HepG2 (cell line): ENCODE data around the gene HNF1B. TPM values are rescaled to one million over a fixed set of nuclear protein-coding genes. Genes with fewer than 3 reads are reported as not detected.
A peak's percentile ranks its signal among the peaks of the same experiment; 100 is the strongest.

Experiments used
- DZIP1 ChIP-seq: sonication (generic); formaldehyde crosslinking; IDR thresholded peaks from 2 replicates; pipeline ENCODE4 v1.5.0; 2020; ENCODE audit warnings: mild to moderate bottlenecking, missing genetic modification reagents
- HDAC6 ChIP-seq: fragments of 200-600 bp; sonication (generic); IDR thresholded peaks from 2 replicates; pipeline ENCODE4 v1.7.0; 2017; ENCODE audit warnings: mild to moderate bottlenecking, antibody characterized with exemption, low read length, low read depth
- HOXA3 ChIP-seq: sonication (generic); formaldehyde crosslinking; IDR thresholded peaks from 2 replicates; pipeline ENCODE4 v1.5.0; 2020; ENCODE audit warnings: missing genetic modification reagents
- KLF12 ChIP-seq: sonication (generic); formaldehyde crosslinking; IDR thresholded peaks from 2 replicates; pipeline ENCODE4 v1.4.0; 2020; ENCODE audit warnings: missing genetic modification reagents, borderline replicate concordance
- LCORL ChIP-seq, 2 experiments: fragments of 450-650 bp in 1 of 2; sonication (generic) in 1 of 2; formaldehyde crosslinking in 1 of 2; IDR thresholded peaks; 2 replicates each; pipeline versions ENCODE4 v1.5.0 to v1.6.1; 2017 to 2020; ENCODE audit warnings: antibody characterized with exemption in 1 of 2, missing genetic modification reagents in 1 of 2
- MAX ChIP-seq: IDR thresholded peaks from 2 replicates; pipeline ENCODE4 v1.6.1; 2012; ENCODE audit warnings: inconsistent platforms
- PBX3 ChIP-seq: sonication (generic); formaldehyde crosslinking; IDR thresholded peaks from 2 replicates; pipeline ENCODE4 v1.8.1; 2023; ENCODE audit warnings: missing genetic modification reagents, inconsistent platforms, borderline replicate concordance
- RBFOX2 ChIP-seq: fragments of 200-400 bp; formaldehyde crosslinking; IDR thresholded peaks from 2 replicates; pipeline ENCODE4 v1.6.1; 2017; ENCODE audit warnings: low read depth, mild to moderate bottlenecking, low read length
- RCOR2 ChIP-seq: IDR thresholded peaks from 2 replicates; pipeline ENCODE4 v1.6.1; 2016; ENCODE audit warnings: missing biosample characterization, missing genetic modification reagents
- RFXANK ChIP-seq: IDR thresholded peaks from 2 replicates; pipeline ENCODE4 v1.6.1; 2016
- RNF219 ChIP-seq: sonication (generic); formaldehyde crosslinking; IDR thresholded peaks from 2 replicates; pipeline ENCODE4 v1.5.0; 2020; ENCODE audit warnings: mild to moderate bottlenecking, missing genetic modification reagents
- SMYD3 ChIP-seq: sonication (generic); formaldehyde crosslinking; IDR thresholded peaks from 2 replicates; pipeline ENCODE4 v1.8.1; 2023; ENCODE audit warnings: mild to moderate bottlenecking, missing genetic modification reagents
- SNAI1 ChIP-seq: sonication (generic); formaldehyde crosslinking; IDR thresholded peaks from 2 replicates; pipeline ENCODE4 v1.5.0; 2020; ENCODE audit warnings: mild to moderate bottlenecking, missing genetic modification reagents, borderline replicate concordance
- ZBTB10 ChIP-seq: sonication (generic); formaldehyde crosslinking; IDR thresholded peaks from 2 replicates; pipeline ENCODE4 v1.4.0; 2020; ENCODE audit warnings: missing genetic modification reagents, borderline replicate concordance
- ZNF275 ChIP-seq: sonication (generic); formaldehyde crosslinking; IDR thresholded peaks from 2 replicates; pipeline ENCODE4 v1.8.0; 2022; ENCODE audit warnings: missing genetic modification reagents, mild to moderate bottlenecking, inconsistent platforms, borderline replicate concordance
- ZNF337 ChIP-seq: sonication (generic); formaldehyde crosslinking; IDR thresholded peaks from 2 replicates; pipeline ENCODE4 v1.5.1; 2020; ENCODE audit warnings: missing genetic modification reagents, low read depth, mild to moderate bottlenecking, borderline replicate concordance
- ZNF441 ChIP-seq: sonication (generic); formaldehyde crosslinking; IDR thresholded peaks from 2 replicates; pipeline ENCODE4 v1.7.0; 2021; ENCODE audit warnings: missing genetic modification reagents, borderline replicate concordance
- ZNF547 ChIP-seq: sonication (generic); formaldehyde crosslinking; IDR thresholded peaks from 2 replicates; pipeline ENCODE4 v1.5.1; 2020; ENCODE audit warnings: mild to moderate bottlenecking, missing genetic modification reagents
- ZNF564 ChIP-seq: sonication (generic); formaldehyde crosslinking; IDR thresholded peaks from 2 replicates; pipeline ENCODE4 v1.8.1; 2023; ENCODE audit warnings: mild to moderate bottlenecking, missing genetic modification reagents
- ZNF776 ChIP-seq: sonication (generic); formaldehyde crosslinking; IDR thresholded peaks from 2 replicates; pipeline ENCODE4 v1.4.0; 2020; ENCODE audit warnings: mild to moderate bottlenecking, missing genetic modification reagents
- polyA plus RNA-seq, 8 experiments: library from polyadenylated mRNA; depleted of rRNA in 3 of 8; stranded (reverse) in 7 of 8; unstranded in 1 of 8; fragments of >200 nt; fragmentation: Illumina TruSeq in 4 of 8; extraction: Trizol in 4 of 8; gene quantifications; 2 replicates each; pipeline versions ENCODE4 v1.2.1 to v1.2.3, GENCODE V29; 2011 to 2016; ENCODE audit warnings: low read depth in 4 of 8, missing spikeins in 1 of 8, mixed read lengths in 1 of 8; ENCODE audit not compliant: insufficient read depth in 1 of 8
- total RNA-seq, 5 experiments: library from RNA; depleted of rRNA; stranded (reverse); fragments of >200 nt; fragmentation: Illumina TruSeq; extraction: Trizol; gene quantifications; 2 replicates each; pipeline ENCODE4 v1.2.3, GENCODE V29; 2016; ENCODE audit warnings: low read depth in 1 of 5

HNF1B gene
- total and polyA plus RNA-seq, 2 of the 13 experiments (the other 11 are each of a cell fraction or from before 2014, with no cell fraction given) = 1.9 to 5.3 TPM

- TF ChIP-seq RNF219 (CRISPR knock-in tag) (no peak), LCORL (IDR thresholded peaks at IDR 0.05) (no peak), LCORL (CRISPR knock-in tag; IDR thresholded peaks at IDR 0.05) (no peak), PBX3 (CRISPR knock-in tag) (no peak), RFXANK (CRISPR knock-in tag) (peak; percentile 32; the same call in 1 of the 2 replicates), HDAC6 (no peak), ZNF564 (CRISPR knock-in tag) (no peak), KLF12 (CRISPR knock-in tag) (no peak), ZBTB10 (CRISPR knock-in tag) (no peak; the same call in 1 of the 2 replicates), ZNF275 (CRISPR knock-in tag) (no peak), ZNF776 (no peak), ZNF547 (CRISPR knock-in tag) (no peak), ZNF441 (CRISPR knock-in tag) (no peak), DZIP1 (CRISPR knock-in tag) (no peak), RBFOX2 (no peak), HOXA3 (peak; percentile 93), MAX (peak; percentile 40; the same call in 1 of the 2 replicates), SMYD3 (no peak), RCOR2 (CRISPR knock-in tag) (peak; percentile 78), ZNF337 (CRISPR knock-in tag) (no peak), SNAI1 (no peak)
Measured at GRCh38 chr17:37710344-37710886, 34.4 kb downstream of the HNF1B start (continued).
